IPS-15b (cell line): ENCODE measurements around the gene KCNK5.

Experiments used
- H3K27me3 ChIP-seq: one replicate; pipeline ENCODE4 v1.6.1; 2013; ENCODE audit warnings: low read length; ENCODE audit not compliant: control insufficient read depth, insufficient read depth
- H3K36me3 ChIP-seq: one replicate; pipeline ENCODE4 v1.6.1; 2013; ENCODE audit warnings: low read length; ENCODE audit not compliant: control insufficient read depth, insufficient read depth
- H3K4me1 ChIP-seq: one replicate; pipeline ENCODE4 v1.6.1; 2013; ENCODE audit warnings: mild to moderate bottlenecking, low read length; ENCODE audit not compliant: control insufficient read depth, insufficient read depth
- H3K4me3 ChIP-seq: one replicate; pipeline ENCODE4 v1.5.1; 2013; ENCODE audit warnings: low read depth, low read length
- H3K9ac ChIP-seq: one replicate; pipeline ENCODE4 v1.6.1; 2013; ENCODE audit warnings: low read depth, mild to moderate bottlenecking, low read length
- H3K9me3 ChIP-seq: one replicate; pipeline ENCODE4 v1.6.1; 2013; ENCODE audit warnings: mild to moderate bottlenecking, low read length; ENCODE audit not compliant: control insufficient read depth, insufficient read depth

The KCNK5 gene

GRCh38 chr6:39178235-39178634 lies 51.0 kb downstream of the KCNK5 start:
- Histone ChIP-seq H3K4me3 (no peak overlapping the region), H3K9me3 (no peaks in the 10 kb centered on the region), H3K27me3 (no peaks in the 10 kb centered on the region), H3K4me1 (no peaks in the 10 kb centered on the region), H3K9ac (no peak overlapping the region), H3K36me3 (no peaks in the 10 kb centered on the region)

DNA sequence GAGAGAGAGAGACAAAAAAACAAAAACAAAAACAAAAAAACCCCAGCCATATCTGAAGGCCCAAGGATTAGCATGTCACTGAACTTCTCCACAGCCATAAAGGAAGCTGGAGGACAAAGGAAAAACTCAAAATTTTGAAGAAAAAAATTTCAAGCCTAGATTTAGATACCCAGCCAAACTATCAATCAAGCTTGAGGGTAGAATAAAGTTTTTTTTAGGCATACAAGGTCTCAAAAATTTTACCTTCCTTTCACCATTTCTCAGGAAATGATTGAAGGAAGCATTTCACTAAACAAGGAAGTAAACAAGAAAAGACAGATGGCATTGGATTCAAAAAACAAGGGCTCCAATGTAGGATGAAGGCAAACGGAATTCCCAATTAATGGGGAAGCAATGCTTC lies 52.1 kb downstream of the KCNK5 start:
- Histone ChIP-seq H3K9me3 (no peaks in the 10 kb centered on the region), H3K9ac (no peak overlapping the region), H3K4me3 (no peak overlapping the region), H3K36me3 (no peaks in the 10 kb centered on the region), H3K27me3 (no peaks in the 10 kb centered on the region), H3K4me1 (no peaks in the 10 kb centered on the region)

- Histone ChIP-seq H3K27me3 (peaks cover 2% of the 10 kb centered on the region), H3K9me3 (peaks cover 3% of the 10 kb centered on the region), H3K9ac (no peak overlapping the region), H3K36me3 (no peaks in the 10 kb centered on the region), H3K4me1 (no peaks in the 10 kb centered on the region), H3K4me3 (no peak overlapping the region)
Measured at GRCh38 chr6:39173270-39173669, 56.0 kb downstream of the KCNK5 start.

GRCh38 chr6:39172377-39172757 lies 56.9 kb downstream of the KCNK5 start:
- H3K4me3 ChIP-seq, result no peak overlapping the region
- no peaks in the 10 kb centered on the region for H3K4me1 ChIP-seq
- H3K36me3 ChIP-seq, result no peaks in the 10 kb centered on the region
- peaks cover 3% of the 10 kb centered on the region for H3K9me3 ChIP-seq
- H3K9ac ChIP-seq, result no peak overlapping the region
- peaks cover 2% of the 10 kb centered on the region for H3K27me3 ChIP-seq

DNA sequence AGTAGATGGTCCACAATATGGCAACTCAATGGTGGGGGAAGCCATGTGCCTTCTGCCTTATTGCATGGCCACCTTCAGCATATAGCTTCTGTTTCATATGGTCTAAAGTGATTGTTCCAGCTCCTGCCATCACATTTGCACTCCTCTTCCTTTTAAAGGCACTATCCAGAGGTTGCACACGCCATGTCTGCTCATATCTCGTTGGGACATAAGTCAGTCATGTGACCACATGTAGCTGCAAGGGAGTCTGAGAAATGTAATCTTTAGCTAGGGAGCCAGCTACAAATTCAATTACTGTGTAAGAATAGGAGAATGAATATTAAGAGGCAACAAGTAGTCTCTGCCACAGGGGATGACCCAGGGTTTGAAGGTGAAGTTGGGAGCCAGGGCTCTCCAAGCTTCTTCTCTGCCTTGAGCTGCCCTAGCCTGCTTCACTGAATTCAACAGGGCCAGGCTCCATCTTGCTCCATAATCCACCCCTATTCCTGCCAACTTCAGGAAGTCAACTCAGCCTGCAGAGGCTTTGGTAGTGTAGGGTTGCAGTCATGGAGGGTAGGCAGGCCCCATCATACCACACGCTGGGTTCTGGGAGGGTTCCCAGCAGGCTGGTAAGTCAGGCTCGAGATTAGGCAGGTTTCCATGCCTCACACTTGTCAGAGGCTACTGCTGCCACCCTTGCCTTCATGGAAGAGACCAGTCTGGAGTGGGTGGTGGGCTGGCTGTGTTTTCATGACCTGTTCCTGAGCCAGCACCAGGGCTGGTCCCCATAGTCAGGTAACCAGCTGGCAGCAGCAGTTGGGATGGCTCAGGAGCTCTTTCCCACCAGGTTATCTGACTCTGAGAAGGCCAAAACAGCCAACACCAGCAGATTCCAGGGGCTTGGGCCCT lies 57.5 kb downstream of the KCNK5 start:
- no peak overlapping the region for H3K9ac ChIP-seq
- H3K9me3 ChIP-seq, result peaks cover 3% of the 10 kb centered on the region
- peaks cover 4% of the 10 kb centered on the region for H3K27me3 ChIP-seq
- no peaks in the 10 kb centered on the region for H3K4me1 ChIP-seq
- no peaks in the 10 kb centered on the region for H3K36me3 ChIP-seq
- H3K4me3 ChIP-seq, result no peak overlapping the region

GRCh38 chr6:39170860-39171259 lies 58.4 kb downstream of the KCNK5 start:
- Histone ChIP-seq H3K4me3 (no peak overlapping the region), H3K9me3 (peaks cover 3% of the 10 kb centered on the region), H3K4me1 (no peaks in the 10 kb centered on the region), H3K27me3 (peaks cover 6% of the 10 kb centered on the region), H3K36me3 (no peaks in the 10 kb centered on the region), H3K9ac (no peak overlapping the region)

DNA sequence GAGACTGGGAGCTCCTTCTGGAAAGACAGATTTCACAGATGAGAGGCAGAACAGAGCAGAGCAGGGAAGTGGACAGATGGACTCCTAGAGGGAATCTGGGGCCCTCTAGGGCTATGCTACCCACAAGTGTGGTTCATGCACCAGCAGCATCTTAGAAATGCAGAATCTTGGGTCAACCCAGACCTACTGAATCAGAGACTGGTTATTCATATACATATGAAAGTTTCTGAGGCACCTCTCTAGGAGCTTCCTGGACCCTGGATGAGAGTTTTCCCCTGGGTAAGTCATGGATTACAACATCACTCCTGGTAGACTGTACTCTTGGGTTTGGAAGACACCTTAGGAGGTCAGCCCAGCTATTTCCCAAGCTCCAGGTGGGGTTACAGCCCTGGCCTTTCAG lies 58.9 kb downstream of the KCNK5 start:
- H3K36me3 ChIP-seq, result no peaks in the 10 kb centered on the region
- H3K9me3 ChIP-seq, result peaks cover 3% of the 10 kb centered on the region
- H3K9ac ChIP-seq, result no peak overlapping the region
- H3K4me3 ChIP-seq, result no peak overlapping the region
- peaks cover 6% of the 10 kb centered on the region for H3K27me3 ChIP-seq
- no peaks in the 10 kb centered on the region for H3K4me1 ChIP-seq

DNA sequence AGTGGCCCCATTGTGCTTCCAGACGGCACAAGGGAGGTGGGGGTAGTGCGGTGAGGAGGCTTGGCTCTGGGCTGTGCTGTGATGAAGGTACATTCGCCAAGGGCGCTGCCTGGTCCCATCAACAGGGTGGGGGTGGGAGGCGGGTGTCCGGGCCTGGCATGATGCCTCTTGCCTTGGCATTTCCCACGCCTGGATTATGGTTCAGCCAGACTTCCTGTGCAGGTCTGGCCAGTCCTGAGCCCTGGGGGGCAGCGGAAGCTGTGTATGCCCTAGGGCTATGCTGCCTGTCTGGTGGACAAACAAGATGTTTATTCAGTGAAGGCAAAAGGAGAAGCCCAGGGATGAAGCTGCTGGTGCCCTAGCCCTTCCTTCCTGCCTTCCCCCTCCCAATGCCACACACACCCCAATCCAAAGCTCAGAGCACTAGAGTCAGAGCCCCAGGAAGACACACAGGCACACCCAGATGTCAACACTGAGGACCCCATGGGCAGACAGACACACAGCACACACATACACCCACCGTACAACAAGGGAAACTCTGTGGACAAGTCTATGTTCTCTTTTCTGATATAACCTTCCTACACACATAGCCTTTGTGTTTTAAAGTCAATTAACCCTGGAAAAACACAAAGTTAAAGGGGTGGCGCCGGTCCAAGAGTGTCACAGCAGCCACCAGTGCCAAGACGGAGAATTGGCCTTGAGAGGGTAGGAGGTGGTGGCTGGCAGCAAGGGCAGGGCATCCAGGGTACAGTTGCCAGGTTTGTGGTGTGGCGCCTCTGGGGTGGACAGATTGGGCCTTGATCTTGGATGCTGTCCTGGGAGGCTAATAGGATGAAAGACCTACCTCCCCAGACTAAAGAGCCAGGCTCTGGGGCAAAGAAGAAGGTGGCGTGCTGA lies 59.6 kb downstream of the KCNK5 start:
- Histone ChIP-seq H3K27me3 (peaks cover 6% of the 10 kb centered on the region), H3K4me3 (no peak overlapping the region), H3K4me1 (no peaks in the 10 kb centered on the region), H3K36me3 (no peaks in the 10 kb centered on the region), H3K9me3 (peaks cover 3% of the 10 kb centered on the region), H3K9ac (no peak overlapping the region)

GRCh38 chr6:39167866-39168625 lies 61.2 kb downstream of the KCNK5 start:
- peaks cover 6% of the 10 kb centered on the region for H3K27me3 ChIP-seq
- H3K9me3 ChIP-seq, result peaks cover 3% of the 10 kb centered on the region
- H3K4me3 ChIP-seq, result no peak overlapping the region
- no peaks in the 10 kb centered on the region for H3K36me3 ChIP-seq
- H3K4me1 ChIP-seq, result no peaks in the 10 kb centered on the region
- H3K9ac ChIP-seq, result no peak overlapping the region

DNA sequence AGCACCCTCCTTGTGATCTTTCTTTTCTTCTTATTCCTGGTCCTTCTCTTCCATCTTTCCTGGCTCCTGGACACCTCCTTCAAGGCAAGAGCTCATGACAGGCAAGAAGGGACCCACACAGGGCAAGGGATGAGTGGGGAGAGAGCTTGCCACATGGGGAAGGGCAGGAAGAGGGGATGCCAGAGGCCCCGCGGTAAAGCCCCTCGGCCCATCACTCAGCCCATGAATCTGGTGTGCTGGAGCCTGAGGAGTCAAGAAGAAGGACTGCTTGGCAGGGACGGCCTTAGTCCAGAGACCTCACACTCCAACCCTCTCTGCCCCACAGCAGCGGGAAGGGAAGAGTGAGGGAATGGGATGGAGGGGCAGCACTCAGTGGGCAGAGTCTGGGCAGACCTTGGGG lies 62.0 kb downstream of the KCNK5 start:
- H3K4me1 ChIP-seq, result no peaks in the 10 kb centered on the region
- peaks cover 6% of the 10 kb centered on the region for H3K27me3 ChIP-seq

GRCh38 chr6:39166912-39167290 lies 62.4 kb downstream of the KCNK5 start:
- Histone ChIP-seq H3K36me3 (no peaks in the 10 kb centered on the region), H3K9me3 (peaks cover 3% of the 10 kb centered on the region), H3K27me3 (peaks cover 6% of the 10 kb centered on the region), H3K4me1 (no peaks in the 10 kb centered on the region), H3K9ac (no peak overlapping the region), H3K4me3 (no peak overlapping the region)

More for the DNA sequence above, 62.0 kb downstream of the KCNK5 start:
- Histone ChIP-seq H3K9ac (no peak overlapping the region), H3K9me3 (peaks cover 3% of the 10 kb centered on the region), H3K4me3 (no peak overlapping the region), H3K36me3 (no peaks in the 10 kb centered on the region)
